Keratinocyte (primary cell): Measurements from ENCODE around the gene ATP2B1.

Experiments
- CTCF ChIP-seq, 3 experiments: IDR thresholded peaks in 1 of 3; conservative IDR thresholded peaks in 1 of 3; optimal IDR thresholded peaks in 1 of 3; 2 replicates in 2 of 3; 3 replicates in 1 of 3; pipeline versions ENCODE3 to v1.5.1; 2011; ENCODE audit warnings: low read length in 3 of 3, mild to moderate bottlenecking in 3 of 3, moderate library complexity in 2 of 3, control low read depth in 1 of 3, inconsistent platforms in 1 of 3; ENCODE audit not compliant: insufficient read depth in 2 of 3; ENCODE audit errors: extremely low read depth in 1 of 3
- EZH2 ChIP-seq: IDR thresholded peaks from one replicate; pipeline ENCODE4 v1.6.1; 2012; ENCODE audit warnings: inconsistent platforms, mild to moderate bottlenecking, low read length, moderate library complexity

- no peak for TF ChIP-seq CTCF (optimal IDR thresholded peaks at IDR 0.05 in 1 of 3, IDR thresholded peaks at IDR 0.05 in 1 of 3, conservative IDR thresholded peaks at IDR 0.05 in 1 of 3; ENCODE audit: extremely low read depth in 1 of 3, insufficient read depth in 2 of 3, low read length in 3 of 3)
- no peak for TF ChIP-seq EZH2
Observed at GRCh38 chr12:89650239-89650638, 58.4 kb downstream of the ATP2B1 start.
